Vagina (tissue), 2 donors: Measurements from ENCODE around the gene FUBP1.
"Not testable (repeated sequence)": the region's sequence is repeated elsewhere in the genome, so short reads cannot be mapped to it uniquely, and the experiment has no call there.

Experiments used
- POLR2A ChIP-seq, 2 donors: fragments of 450-650 bp; IDR thresholded peaks; one replicate each; pipeline ENCODE4 v1.6.1; 2017; ENCODE audit warnings: antibody characterized with exemption in 2 of 2, mild to moderate bottlenecking in 2 of 2, moderate library complexity in 2 of 2
- POLR2AphosphoS5 ChIP-seq, 2 donors: sonication (generic); formaldehyde crosslinking; IDR thresholded peaks; one replicate each; pipeline ENCODE4 v1.9.0; 2017; ENCODE audit warnings: antibody characterized with exemption in 2 of 2, mild to moderate bottlenecking in 2 of 2, low read depth in 1 of 2; ENCODE audit not compliant: insufficient read depth in 1 of 2
- TF ChIP-seq, protein P1 (sequence below), 3 experiments: fragments of 450-650 bp in 2 of 3; fragments of 200-600 bp in 1 of 3; sonication (generic) in 1 of 3; IDR thresholded peaks; one replicate each; pipeline ENCODE4 v1.5.1; 2017 to 2019; ENCODE audit warnings: antibody characterized with exemption in 3 of 3, mild to moderate bottlenecking in 2 of 3, moderate library complexity in 2 of 3

DNA sequence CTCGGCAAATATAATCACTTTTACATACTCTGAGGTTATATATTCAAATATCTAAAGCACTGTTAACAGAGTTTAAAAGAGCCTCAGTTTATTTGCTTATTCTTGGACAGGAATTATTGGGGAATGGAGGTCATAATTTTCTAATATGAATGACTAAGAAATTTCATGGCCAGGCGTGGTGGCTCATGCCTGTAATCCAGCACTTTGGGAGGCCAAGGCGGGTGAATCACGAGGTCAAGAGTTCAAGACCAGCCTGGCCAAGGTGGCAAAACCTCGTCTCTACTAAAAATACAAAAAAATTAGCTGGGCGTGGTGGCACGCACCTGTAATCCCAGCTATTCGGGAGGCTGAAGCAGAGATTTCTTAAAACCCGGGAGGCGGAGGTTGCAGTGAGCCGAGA, 21.7 kb upstream of the FUBP1 start:
- not testable (repeated sequence) for TF ChIP-seq POLR2AphosphoS5 (IDR thresholded peaks at IDR 0.05; ENCODE audit: insufficient read depth in 1 of 2, low read depth in 1 of 2); POLR2A (IDR thresholded peaks at IDR 0.05)
- TF ChIP-seq, protein P1, sequence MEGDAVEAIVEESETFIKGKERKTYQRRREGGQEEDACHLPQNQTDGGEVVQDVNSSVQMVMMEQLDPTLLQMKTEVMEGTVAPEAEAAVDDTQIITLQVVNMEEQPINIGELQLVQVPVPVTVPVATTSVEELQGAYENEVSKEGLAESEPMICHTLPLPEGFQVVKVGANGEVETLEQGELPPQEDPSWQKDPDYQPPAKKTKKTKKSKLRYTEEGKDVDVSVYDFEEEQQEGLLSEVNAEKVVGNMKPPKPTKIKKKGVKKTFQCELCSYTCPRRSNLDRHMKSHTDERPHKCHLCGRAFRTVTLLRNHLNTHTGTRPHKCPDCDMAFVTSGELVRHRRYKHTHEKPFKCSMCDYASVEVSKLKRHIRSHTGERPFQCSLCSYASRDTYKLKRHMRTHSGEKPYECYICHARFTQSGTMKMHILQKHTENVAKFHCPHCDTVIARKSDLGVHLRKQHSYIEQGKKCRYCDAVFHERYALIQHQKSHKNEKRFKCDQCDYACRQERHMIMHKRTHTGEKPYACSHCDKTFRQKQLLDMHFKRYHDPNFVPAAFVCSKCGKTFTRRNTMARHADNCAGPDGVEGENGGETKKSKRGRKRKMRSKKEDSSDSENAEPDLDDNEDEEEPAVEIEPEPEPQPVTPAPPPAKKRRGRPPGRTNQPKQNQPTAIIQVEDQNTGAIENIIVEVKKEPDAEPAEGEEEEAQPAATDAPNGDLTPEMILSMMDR (IDR thresholded peaks at IDR 0.05), result not testable (repeated sequence)
